Stimulated activated CD4-positive, alpha-beta T cell treated with anti-CD3 and anti-CD28 coated beads, Interleukin-4, amount 100 ng/mL, for 1 hour (primary cell): ENCODE data around the gene CTDP1.
"Not testable (repeated sequence)": the region's sequence is repeated elsewhere in the genome, so short reads cannot be mapped to it uniquely, and the experiment has no call there.

Experiments used
- DNase-seq: peaks from one replicate; pipeline ENCODE4 v3.0.0-alpha.2; 2020

Gene CTDP1

DNA sequence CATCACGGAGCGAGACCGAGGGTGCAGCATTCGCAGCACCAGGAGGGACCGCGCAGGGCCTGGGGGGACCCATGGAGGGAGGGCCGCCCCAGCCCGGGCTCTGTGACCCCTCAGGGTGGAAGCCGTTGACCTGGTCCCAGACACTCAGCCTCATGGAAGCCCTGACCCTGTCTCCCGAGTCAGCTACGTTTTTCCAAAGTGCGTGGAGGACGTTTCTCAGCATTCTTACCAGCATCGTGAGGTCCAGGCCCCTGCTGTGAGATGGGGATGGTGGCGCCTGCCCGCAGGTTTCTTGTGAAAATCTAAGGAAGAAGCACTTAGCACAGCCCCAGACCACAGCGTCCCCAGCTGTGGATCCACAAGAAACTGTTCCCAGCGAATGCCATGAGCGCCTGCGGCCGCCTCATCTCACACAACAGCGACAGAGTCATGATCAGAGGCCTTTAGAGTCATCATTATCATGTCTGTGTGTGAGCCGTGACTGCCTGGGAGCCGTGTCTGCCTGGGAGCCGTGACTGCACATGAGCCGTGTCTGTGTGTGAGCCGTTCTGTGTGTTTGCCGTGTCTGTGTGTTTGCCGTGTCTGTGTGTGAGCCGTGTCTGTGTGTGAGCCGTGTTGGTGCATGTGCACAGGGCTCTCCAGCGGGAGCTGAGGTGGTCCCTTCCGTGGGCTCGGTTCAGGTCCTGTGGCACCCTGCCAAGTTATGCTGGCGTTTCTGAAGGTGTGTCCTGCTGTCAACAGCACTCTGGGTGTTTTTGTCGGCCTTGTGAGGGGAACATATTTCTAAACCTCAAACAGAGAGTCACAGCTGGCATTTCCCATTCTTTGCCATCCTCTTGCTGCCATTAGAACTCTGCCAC, 68.9 kb downstream of the CTDP1 start:
- DNase-seq: no peak

DNA sequence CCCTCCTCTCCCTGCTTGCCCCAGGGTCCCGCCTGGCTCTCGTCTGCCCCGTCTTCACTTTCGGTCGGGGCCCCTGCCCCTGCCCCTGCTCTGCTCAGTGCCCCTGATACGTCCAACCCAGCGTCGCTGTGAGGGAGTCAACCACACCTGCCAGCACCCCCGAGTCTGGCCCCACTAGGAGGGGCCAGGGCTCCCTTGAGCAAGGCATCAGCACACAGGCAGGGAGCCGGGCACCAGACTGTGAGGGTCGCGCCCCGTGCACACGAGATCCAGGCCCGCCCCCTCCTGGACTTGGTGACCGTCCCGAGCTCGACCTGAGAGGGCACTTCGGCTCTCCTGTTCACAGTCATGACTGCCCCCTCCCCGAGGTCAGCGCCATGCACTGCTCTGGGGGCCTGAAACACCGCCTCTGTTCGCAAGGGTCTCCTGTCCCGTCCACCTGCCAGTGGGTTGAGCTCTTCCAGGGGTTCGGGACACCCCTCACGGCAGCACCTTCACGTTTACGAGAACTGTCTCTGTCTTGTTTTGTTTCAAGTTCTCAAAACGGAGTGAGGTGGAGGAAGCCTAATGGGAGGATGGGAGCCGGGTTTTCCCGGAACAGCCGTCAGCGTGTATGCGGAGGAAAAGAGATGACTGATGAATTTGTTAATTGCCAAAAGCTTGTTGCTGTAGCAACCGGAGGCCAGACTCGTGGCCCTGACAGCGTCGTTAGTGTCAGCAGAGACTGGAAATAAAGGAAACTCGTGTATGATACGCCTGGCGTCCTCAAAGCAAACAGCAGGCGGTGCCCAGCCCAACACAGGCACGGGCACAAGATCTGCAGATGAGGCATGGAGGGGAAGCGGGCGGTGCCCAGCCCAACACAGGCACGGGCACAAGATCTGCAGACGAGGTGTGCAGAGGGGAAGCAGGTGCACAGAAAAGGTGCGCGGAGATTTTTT, 69.9 kb downstream of the CTDP1 start:
- DNase-seq: no peak

DNA sequence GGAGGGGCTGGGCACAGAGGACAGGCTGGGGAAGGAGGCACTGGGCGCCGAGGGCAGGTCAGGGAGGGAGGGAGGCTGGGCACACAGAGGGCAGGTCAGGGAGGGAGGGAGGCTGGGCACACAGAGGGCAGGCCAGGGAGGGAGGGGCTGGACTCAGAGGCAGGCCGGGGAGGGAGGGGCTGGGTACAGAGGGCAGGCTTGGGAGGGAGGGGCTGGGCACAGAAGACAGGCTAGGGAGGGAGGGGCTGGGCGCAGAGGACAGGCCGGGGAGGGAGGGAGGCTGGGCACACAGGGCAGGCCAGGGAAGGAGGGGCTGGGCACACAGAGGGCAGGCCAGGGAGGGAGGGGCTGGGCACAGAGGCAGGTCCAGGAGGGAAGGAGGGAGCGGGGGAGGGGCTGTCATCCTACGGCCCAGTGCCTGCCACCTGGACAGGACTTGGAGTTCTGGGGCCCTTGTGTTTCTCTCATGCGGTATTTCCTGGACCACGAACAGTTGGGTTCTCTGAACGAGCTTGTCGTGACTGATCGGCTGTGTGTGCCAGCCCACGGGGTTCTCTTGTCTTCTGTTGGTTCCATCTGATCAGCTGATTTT, 71.5 kb downstream of the CTDP1 start:
- no peak for DNase-seq

DNA sequence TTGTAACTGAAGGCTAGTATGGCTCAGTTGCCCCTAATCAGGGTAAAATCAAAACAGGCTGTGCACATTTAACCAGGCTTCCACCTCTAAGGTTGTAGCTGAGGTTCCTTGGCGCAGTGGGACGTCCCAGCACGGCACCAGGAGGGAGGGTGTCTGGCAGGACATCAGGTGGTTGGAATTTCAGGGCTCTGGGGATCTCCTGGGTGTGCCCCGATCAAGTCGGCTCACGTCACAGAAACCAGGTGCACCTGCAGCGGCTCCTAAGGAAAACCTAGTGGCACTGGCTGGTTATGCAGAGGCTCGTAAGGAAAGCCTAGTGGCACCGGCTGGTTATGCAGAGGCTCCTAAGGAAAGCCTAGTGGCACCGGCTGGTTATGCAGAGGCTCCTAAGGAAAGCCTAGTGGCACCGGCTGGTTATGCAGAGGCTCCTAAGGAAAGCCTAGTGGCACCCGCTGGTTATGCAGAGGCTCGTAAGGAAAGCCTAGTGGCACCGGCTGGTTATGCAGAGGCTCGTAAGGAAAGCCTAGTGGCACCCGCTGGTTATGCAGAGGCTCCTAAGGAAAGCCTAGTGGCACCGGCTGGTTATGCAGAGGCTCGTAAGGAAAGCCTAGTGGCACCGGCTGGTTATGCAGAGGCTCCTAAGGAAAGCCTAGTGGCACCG, 72.4 kb downstream of the CTDP1 start:
- not testable (repeated sequence) for DNase-seq

DNA sequence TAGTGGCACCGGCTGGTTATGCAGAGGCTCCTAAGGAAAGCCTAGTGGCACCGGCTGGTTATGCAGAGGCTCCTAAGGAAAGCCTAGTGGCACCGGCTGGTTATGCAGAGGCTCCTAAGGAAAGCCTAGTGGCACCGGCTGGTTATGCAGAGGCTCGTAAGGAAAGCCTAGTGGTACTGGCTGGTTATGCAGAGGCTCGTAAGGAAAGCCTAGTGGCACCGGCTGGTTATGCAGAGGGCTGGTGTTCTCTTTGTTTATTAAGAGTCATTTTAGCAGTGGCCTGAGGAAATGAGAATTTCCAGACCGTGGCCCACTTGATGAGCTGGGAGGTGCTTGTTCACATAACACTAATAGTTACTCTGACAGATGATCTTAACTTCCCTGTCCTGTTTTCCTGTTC, 73.3 kb downstream of the CTDP1 start:
- not testable (repeated sequence) for DNase-seq

DNA sequence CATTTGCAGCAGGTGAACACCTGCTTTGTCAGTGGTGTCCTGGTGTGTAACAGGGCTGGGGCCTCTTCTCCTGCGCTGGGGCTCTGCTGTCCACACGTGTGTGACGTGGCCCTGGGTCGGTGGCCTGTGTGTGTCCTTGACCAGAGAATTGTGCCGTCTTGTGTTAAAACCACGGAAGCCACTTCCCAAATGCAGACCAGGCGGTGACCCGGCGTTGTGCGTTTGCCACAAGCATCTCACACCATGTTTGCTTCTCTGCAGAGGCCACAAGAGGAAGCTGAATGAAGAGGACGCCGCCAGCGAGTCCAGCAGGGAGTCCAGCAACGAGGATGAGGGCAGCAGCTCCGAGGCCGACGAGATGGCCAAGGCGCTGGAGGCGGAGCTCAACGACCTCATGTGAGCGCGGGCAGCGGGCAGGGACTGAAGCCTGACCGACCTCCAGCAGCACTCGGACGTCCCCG, 73.8 kb downstream of the CTDP1 start:
- no peak for DNase-seq

DNA sequence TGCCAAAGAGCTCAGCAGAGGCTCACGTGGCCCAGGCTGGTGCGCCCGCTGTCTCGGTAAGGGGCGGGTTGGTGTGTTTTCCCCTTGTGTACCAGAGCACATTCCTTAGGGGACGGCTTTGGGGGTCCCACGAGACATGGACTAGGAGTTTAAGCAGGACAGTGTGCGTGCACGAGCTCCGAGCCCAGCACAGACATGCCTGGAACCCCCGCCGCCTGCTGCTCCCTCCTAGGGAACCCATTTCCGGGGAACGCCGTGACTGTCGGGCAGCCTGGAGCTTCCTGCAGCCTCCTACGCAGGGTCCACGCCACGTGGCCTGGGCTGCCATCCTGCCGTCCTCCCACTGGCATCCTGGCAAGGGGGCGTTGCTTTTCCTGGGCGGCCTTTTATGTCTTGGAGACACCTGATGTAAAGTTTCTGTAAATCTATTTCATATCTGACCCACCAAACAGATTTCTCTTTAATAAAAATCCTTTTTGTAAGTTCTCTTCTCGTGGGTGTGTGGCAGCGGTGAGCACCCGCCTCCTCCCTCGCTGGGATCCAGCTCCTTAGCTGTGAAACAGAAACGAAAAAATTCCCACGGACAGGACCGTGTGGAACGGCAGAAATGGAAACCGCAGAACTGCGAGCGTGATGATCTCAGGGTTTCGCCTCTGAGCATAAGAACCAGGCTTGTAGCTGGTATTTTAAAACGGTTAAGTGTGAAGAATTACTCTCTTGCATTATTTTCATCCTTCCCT, 74.6 kb downstream of the CTDP1 start:
- no peak for DNase-seq

DNA sequence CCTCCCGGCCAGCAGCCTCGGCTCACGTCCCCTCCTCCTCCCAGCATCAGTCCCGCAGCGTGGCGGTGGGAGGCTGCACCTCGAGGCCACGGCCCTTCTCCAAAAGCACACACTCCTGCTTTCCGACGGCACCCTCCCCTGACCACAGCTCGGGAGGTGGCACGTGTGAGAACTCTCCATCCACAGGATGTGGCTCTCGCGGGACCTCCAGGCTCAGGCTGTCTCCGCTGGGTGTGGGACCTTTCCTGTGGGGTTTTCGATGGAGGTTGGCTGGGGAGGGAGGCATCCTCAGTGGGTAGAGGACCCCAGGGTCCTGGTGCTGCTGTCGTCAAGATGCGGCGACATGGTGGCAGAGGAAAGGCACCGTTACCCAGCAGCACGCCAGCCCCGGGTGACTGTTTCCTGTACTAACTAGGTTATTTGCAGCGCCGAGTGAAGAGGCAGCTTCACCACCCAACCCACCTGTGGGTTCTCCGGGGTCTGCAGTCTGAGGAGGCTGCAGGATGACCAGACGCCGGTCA, 75.3 kb downstream of the CTDP1 start:
- no peak for DNase-seq

DNA sequence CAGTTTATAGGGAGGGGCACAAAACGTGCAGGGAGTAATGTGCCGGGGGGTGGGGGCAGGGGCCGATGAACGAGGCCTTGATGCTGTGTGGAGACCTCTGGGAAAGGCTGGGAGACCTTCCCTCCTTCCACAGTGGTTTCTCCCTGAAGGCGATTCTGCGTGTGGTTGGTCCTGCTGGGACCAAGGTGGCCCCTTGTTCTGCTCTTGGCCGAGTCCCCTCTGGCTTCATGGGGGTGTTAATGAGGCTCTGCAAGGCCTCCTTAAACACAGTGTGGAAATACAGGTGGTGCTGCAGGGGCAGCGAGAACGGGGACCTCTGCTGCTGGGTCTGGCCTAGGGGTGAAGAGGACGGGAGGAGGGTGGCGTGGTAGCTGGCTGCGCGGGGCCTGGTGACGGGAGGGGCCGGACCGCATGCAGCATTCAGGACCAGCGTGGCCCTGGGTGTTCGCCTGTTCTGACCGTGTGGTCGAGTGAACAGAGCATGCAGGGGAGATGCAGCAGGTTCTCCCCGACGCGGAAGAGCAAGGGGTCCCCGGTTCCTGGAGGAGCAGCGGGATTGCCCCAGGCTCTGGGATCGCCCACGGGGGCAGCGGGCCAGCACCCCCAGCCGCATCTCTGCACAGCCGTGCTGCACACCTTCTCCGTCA, 76.0 kb downstream of the CTDP1 start:
- DNase-seq: no peak

DNA sequence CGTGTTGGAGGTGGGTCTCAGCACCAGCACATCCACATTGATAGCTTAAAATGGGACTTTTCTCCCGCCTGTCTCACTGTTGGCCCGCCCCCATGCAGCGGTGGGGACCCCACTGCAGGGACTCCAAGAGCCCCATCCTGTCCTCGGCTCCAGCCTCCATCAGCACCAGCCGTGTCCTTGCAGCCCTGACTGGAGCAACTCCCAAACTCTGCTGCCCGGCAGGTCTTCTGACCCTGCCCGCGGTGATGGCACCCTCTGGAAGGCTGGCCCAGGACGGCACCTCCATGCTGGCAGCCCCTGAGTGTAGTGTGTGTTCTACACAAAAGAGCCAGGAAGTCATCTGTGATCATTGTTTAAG, 76.5 kb downstream of the CTDP1 start:
- DNase-seq: no peak

DNA sequence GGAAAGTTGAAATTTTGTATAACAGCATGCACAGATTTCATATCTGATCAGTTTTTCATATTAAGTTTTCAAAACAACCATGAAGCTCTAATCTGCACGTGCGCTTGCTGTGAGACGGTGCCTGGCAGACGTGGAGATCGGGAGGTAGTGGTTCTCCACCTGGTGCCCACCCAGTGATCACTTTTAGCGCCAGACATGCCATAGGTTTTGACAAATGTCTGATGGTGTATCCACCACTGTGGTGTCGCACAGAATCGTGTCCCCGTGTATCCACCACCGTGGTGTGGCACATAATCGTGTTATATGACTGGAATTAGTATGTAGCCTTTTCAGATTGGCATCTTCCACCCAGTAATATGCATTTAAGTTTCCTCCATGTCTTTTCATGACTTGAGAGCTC, 77.2 kb downstream of the CTDP1 start:
- no peak for DNase-seq

DNA sequence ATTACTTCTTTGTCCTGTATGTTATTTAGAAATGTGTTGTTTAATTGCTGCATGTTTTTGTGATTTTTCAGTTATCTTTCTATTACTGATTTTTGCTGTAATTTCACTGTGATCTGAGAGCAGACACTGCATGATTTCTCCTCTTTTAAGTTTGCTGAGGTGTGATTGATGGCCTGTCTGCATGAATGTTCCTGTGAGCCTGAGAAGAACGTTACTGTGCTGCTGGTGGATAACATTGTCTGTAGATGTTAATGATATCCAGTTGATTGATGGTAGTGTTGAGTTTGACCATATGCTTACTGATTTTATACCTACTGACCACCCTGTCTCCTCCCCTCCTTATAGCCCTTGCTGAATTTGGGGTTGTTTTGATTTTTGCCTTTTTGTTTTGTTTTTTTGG, 80.7 kb downstream of the CTDP1 start:
- no peak for DNase-seq

DNA sequence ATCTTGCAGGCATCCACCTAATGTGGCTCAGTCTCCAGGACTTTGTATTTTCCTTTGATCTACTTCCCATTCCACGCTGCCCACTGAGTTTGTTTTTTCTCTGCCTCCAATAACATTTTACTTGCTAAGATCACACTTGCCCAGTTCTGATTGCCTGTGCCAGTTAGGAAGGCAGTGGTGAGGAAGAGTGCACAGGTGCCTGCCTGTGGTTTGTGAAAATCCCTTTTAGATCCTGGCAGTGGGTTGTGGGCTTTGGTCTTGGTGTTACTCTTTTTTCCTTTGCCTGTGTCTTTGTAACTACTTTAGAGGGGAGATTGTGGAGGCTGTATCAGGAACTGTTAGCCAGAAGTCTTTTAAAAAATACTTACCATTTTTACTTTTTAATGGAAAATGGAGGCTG, 81.3 kb downstream of the CTDP1 start:
- DNase-seq: no peak

DNA sequence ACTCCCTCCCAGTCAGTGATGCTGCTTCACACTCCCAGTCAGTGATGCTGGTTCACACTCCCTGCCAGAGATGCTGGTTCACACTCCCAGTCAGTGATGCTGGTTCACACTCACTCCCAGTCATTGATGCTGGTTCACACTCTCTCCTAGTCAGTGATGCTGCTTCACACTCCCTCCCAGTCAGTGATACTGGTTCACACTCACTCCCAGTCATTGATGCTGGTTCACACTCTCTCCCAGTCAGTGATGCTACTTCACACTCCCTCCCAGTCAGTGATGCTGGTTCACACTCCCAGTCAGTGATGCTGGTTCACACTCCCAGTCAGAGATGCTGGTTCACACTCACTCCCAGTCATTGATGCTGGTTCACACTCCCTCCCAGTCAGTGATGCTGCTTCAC, 83.8 kb downstream of the CTDP1 start:
- DNase-seq: no peak

DNA sequence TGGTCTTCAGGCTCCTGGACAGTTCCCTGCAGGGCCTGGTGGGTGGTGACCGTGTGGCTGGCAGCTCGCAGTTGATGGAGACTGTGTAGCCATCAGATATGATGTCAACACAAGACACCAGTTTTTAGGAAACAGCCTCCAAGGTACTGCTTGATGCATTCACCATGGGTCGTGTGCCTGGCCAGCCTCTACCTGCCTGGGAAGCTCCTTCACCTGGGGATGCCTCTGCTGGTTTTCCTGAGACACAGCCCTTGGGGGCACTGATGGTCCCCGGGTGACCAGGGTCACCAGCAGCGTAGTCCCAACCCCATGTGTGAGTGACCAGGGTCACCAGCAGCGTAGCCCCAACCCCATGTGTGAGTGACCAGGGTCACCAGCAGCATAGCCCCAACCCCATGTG, 84.5 kb downstream of the CTDP1 start:
- DNase-seq: no peak

DNA sequence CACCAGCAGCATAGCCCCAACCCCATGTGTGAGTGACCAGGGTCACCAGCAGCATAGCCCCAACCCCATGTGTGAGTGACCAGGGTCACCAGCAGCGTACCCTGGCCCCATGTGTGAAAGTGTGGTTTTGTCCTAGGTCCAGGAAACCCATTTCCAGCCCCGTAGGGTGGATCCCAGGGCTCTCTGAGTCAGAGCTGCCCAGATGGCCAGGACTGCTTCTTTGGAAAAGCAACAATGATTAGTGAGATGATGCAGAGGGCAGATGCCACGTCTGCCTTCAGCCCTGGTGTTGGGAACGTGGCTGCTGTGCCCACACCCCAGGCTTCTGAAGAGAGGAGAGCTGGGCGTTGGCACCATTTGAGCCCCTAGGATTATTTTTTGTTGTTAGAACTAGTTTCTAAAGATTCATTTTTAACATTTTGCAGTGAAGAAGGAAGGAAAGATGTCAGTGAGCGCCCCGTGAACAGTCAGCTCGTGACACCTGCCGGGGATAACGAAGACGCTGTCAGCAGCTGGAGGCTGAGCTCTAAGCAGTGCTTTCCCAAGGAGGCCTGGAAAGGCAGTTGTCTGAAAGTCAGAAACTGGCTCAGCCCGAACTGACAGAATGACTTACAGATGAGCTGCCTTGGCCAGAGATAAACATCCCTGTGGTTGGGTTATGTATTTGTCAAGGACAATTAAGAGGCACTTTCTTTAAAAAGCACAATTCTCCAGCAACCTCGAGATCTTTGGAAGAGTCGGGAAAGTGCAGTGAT, 86.1 kb downstream of the CTDP1 start:
- no peak for DNase-seq

DNA sequence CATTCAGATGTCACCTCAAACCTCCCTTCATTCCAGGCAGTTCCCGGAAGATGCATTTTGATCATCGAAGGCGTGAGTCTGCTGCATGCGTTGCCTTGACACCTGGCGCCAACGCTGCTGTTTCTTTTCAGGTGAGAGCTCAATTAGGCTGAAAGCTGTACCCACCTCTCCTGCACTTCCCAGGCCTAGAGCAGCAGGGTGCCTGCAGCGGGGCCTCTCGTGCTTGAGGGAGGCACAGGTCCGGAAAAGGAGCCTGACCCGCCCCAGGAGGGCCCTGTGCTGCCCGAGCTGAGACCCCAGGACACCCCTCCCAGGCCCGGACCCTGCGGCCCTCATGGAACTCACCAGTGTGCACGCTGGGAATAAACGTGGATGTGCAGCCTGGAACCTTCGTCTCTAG, 86.7 kb downstream of the CTDP1 start:
- DNase-seq: no peak

DNA sequence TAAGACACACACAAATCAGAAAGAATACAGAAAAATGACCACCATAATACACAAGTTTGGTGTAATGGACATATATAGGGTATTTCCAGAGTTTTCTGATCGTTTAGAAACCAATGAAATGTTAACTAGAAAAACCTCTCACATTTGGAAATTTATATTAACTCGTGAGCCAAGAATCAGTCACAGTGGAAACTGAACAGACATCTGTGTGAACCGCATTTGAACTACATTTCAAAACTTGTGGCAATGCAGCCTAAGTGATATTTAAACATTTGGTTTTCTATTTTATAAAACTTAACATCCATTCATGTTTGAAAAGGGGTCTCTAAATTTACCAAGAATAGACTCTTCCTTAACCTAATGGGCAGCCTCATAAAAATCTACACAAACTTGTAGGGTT, 89.1 kb downstream of the CTDP1 start:
- DNase-seq: no peak

DNA sequence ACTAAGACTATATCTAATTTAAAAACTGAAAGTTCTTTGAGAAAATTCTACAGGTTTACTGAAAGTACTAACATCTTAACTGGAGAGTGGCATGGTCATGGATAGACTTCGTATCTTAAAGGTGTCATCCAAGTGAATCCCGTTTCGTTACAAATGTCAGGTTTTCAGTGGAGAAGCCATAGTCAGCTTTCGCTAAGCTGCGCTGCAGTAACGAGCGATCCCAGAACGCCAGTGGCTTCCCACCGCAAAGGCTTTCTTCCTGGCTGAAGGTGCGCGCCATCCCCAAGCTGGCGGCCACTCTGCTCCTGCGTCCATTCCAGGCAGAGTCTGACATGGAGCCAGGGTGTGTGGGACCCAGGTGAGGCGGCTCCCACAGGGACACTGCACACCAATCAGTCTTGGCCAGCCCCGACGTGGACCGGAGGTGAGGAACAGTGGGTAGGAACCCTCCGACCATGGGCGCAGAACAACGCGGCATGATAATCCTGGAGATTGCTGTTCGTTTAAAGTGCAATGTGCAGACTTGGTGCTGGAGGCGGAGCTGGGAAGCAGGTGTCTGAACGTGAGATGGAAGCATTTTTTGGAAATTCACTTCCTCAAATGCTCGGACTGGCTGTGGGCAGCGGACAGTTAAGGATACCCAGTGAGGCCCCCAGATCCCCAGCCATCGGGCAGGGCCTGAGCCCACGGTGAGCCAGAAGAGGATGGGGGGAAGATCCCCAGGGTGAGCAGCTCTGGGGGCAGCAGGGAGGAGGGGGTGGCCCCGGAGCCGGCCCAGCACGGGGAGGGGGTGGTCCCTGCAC, 90.3 kb downstream of the CTDP1 start:
- no peak for DNase-seq

DNA sequence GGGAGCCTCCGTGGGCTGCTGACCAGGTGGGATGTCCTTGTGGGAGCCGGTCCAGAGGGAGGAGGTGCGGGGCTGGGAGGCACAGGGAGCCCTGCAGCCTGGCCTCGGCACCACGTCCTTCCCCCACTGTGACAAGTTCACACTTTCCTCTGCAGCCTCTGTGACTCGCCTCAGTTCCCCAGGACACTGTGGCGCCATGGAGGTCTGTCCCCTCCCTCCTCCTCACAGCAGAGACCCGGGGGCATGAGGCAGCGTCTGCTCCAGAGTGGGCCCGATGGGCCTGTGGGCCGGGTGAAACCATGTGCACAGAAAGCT, 90.9 kb downstream of the CTDP1 start:
- no peak for DNase-seq
